H1 (cell line): Measurements from ENCODE around the gene NFE2L2. TPM values are rescaled to one million over a fixed set of nuclear protein-coding genes. Genes with fewer than 3 reads are reported as not detected.

Experiments used
- CEBPB ChIP-seq: IDR thresholded peaks from 2 replicates; pipeline ENCODE4 v1.6.1; 2012; ENCODE audit warnings: low read depth, low read length
- EGR1 ChIP-seq: IDR thresholded peaks from 2 replicates; pipeline ENCODE4 v1.6.1; 2011; ENCODE audit warnings: low read depth, low read length, borderline replicate concordance
- EP300 ChIP-seq, 2 experiments: IDR thresholded peaks; 1 replicate in 1 of 2; 2 replicates in 1 of 2; pipeline ENCODE4 v1.6.1; 2011 to 2012; ENCODE audit warnings: low read depth in 2 of 2, low read length in 2 of 2, mild to moderate bottlenecking in 2 of 2, borderline replicate concordance in 1 of 2, inconsistent platforms in 1 of 2, moderate library complexity in 1 of 2
- GTF2F1 ChIP-seq: IDR thresholded peaks from 2 replicates; pipeline ENCODE4 v1.6.1; 2012; ENCODE audit warnings: low read depth, low read length, improper control_type of control experiment, borderline replicate concordance
- MAX ChIP-seq: IDR thresholded peaks from 2 replicates; pipeline ENCODE4 v1.6.1; 2012; ENCODE audit warnings: inconsistent platforms
- RBBP5 ChIP-seq: IDR thresholded peaks from 2 replicates; pipeline ENCODE4 v1.7.1; 2012; ENCODE audit warnings: low read depth, mild to moderate bottlenecking, inconsistent platforms, low read length, moderate library complexity, borderline replicate concordance
- SIN3A ChIP-seq, 2 experiments: IDR thresholded peaks in 1 of 2; conservative IDR thresholded peaks in 1 of 2; 2 replicates each; pipeline ENCODE4 v1.6.1; 2011 to 2012; ENCODE audit warnings: low read length in 2 of 2, improper control_type of control experiment in 1 of 2, low read depth in 1 of 2, mild to moderate bottlenecking in 1 of 2
- ZNF274 ChIP-seq: IDR thresholded peaks from 2 replicates; pipeline ENCODE4 v1.7.0; 2012; ENCODE audit warnings: low read length, borderline replicate concordance; ENCODE audit errors: extremely low read depth
- polyA plus RNA-seq, 7 experiments: library from polyadenylated mRNA; depleted of rRNA in 3 of 7; stranded (reverse) in 5 of 7; unstranded in 2 of 7; fragments of >200 nt in 5 of 7; fragments of 200-250 nt in 2 of 7; gene quantifications; 1 replicate in 5 of 7; 2 replicates in 1 of 7; 4 replicates in 1 of 7; pipeline versions ENCODE4 v1.2.1 to v1.2.3, GENCODE V29; 2011 to 2013; ENCODE audit warnings: missing spikeins in 2 of 7, mixed read lengths in 2 of 7
- total RNA-seq: library from RNA; stranded (reverse); fragmentation: NEBNext Ultra II Directional; extraction: Animal tissue kit (Norgen Biotek cat#: 25700); gene quantifications from 2 replicates; pipeline ENCODE4 v1.2.1, GENCODE V29; 2021

NFE2L2 gene
- total and polyA plus RNA-seq, 2 of the 8 experiments (the other 6 are each of a cell fraction or from before 2014, with no cell fraction given), result 33.2 to 34.5 TPM

GRCh38 chr2:177242121-177242987, 22.2 kb downstream of the NFE2L2 start (continued):
- TF ChIP-seq CEBPB, result no peak
- TF ChIP-seq EGR1, result no peak
- TF ChIP-seq MAX, result no peak
- no peak for TF ChIP-seq ZNF274
- no peak for TF ChIP-seq SIN3A (conservative IDR thresholded peaks at IDR 0.05 in 1 of 2, IDR thresholded peaks at IDR 0.05 in 1 of 2; ENCODE audit: low read depth in 1 of 2, low read length in 2 of 2)
- TF ChIP-seq GTF2F1, result no peak
- TF ChIP-seq RBBP5, result no peak
- TF ChIP-seq EP300 (IDR thresholded peaks at IDR 0.05; ENCODE audit: borderline replicate concordance in 1 of 2, low read depth in 2 of 2, low read length in 2 of 2), result no peak
- TF ChIP-seq, all 59 proteins: peak for 0
